Prostate gland (tissue), 2 donors: ENCODE measurements around the gene A4GNT.
"Not testable (repeated sequence)": the region's sequence is repeated elsewhere in the genome, so short reads cannot be mapped to it uniquely, and the experiment has no call there.

ENCODE experiments used
- CTCF ChIP-seq, 4 experiments: fragments of 200-600 bp in 2 of 4; fragments of 450-650 bp in 2 of 4; sonication (generic) in 2 of 4; IDR thresholded peaks; 1 replicate in 3 of 4; 2 replicates in 1 of 4; pipeline ENCODE4 v1.5.1; 2016 to 2019; ENCODE audit warnings: antibody characterized with exemption in 4 of 4, mild to moderate bottlenecking in 2 of 4, moderate library complexity in 2 of 4
- POLR2A ChIP-seq: fragments of 450-650 bp; IDR thresholded peaks from one replicate; pipeline ENCODE4 v1.6.1; 2016; ENCODE audit warnings: antibody characterized with exemption, mild to moderate bottlenecking
- POLR2AphosphoS5 ChIP-seq: sonication (generic); formaldehyde crosslinking; IDR thresholded peaks from one replicate; pipeline ENCODE4 v1.6.1; 2017; ENCODE audit warnings: antibody characterized with exemption

GRCh38 chr3:138085745-138086144 is 46.4 kb downstream of the A4GNT start:
- TF ChIP-seq CTCF (IDR thresholded peaks at IDR 0.05); POLR2A; POLR2AphosphoS5: not testable (repeated sequence)
